Measurements from ENCODE around the gene ETV1. TPM values are rescaled to one million over a fixed set of nuclear protein-coding genes. Genes with fewer than 3 reads are reported as not detected.

The ETV1 gene
- total RNA-seq, 1 donor from 2014 or later: 89.0 TPM

DNA sequence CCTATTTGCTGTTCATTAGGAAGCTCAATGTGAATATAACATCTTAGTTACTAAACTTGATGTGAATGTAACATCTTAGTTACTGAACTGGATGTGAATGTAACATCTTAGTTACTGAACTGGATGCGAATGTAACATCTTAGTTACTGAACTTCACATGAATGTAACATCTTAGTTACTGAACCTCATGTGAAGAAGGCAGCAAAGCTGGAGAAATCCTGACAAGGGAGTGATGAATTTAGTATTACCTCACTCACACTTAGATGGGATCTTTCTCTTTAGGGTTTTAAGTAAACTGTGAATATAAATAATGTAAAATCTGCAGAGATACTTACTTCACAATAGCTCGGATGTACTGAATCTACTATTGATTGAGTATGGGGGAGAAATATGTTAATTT, 73.6 kb downstream of the ETV1 start:
- no peaks in the 10 kb centered on the region for H3K27me3 ChIP-seq (ENCODE audit: low read depth)
- TF ChIP-seq, protein P1, sequence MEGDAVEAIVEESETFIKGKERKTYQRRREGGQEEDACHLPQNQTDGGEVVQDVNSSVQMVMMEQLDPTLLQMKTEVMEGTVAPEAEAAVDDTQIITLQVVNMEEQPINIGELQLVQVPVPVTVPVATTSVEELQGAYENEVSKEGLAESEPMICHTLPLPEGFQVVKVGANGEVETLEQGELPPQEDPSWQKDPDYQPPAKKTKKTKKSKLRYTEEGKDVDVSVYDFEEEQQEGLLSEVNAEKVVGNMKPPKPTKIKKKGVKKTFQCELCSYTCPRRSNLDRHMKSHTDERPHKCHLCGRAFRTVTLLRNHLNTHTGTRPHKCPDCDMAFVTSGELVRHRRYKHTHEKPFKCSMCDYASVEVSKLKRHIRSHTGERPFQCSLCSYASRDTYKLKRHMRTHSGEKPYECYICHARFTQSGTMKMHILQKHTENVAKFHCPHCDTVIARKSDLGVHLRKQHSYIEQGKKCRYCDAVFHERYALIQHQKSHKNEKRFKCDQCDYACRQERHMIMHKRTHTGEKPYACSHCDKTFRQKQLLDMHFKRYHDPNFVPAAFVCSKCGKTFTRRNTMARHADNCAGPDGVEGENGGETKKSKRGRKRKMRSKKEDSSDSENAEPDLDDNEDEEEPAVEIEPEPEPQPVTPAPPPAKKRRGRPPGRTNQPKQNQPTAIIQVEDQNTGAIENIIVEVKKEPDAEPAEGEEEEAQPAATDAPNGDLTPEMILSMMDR (IDR thresholded peaks at IDR 0.05): no peak
- intact Hi-C loops (cut with DNase I): no loop called here
- no peak for ATAC-seq
- DNase-seq: no peak
- no peak overlapping the region for H3K4me3 ChIP-seq
- H3K4me1 ChIP-seq: peaks cover 5% of the 10 kb centered on the region
- H3K27ac ChIP-seq: no peak overlapping the region
- H3K36me3 ChIP-seq: no peaks in the 10 kb centered on the region
- H3K9me3 ChIP-seq: no peaks in the 10 kb centered on the region

DNA sequence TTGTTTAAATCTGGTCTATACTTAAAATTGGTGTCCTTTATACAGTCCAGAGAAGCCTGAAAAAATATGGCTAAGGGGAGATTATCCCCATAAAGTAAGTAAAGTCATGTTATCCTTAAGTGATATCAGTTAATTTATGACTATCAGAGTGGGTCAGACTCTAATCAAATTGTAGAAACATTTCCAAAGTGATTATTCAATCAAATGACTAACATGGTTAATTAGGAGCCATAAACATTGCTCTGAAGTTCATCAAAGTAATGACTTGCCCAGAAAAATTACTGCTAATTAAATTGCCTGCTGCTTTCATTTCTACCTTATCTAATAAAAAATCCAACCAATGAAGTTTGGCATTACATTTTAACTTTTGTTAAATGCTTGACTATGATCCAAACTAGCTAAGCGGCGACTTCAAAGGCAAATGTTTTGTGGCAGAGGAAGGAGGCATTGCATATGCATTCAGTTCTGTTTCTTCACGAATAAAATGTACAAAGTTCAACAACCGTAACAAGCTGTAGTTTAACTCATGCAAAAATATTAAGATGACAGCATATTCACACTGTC, 76.7 kb downstream of the ETV1 start:
- H3K4me3 ChIP-seq: no peak overlapping the region
- peaks cover 7% of the 10 kb centered on the region for H3K36me3 ChIP-seq
- ATAC-seq (no peak), DNase-seq (no peak)
- H3K9me3 ChIP-seq: no peaks in the 10 kb centered on the region
- H3K27me3 ChIP-seq (ENCODE audit: low read depth): no peaks in the 10 kb centered on the region
- intact Hi-C loops (cut with DNase I): no loop called here
- no peaks in the 10 kb centered on the region for H3K4me1 ChIP-seq
- TF ChIP-seq, protein P1 (IDR thresholded peaks at IDR 0.05): no peak
- H3K27ac ChIP-seq: no peak overlapping the region

DNA sequence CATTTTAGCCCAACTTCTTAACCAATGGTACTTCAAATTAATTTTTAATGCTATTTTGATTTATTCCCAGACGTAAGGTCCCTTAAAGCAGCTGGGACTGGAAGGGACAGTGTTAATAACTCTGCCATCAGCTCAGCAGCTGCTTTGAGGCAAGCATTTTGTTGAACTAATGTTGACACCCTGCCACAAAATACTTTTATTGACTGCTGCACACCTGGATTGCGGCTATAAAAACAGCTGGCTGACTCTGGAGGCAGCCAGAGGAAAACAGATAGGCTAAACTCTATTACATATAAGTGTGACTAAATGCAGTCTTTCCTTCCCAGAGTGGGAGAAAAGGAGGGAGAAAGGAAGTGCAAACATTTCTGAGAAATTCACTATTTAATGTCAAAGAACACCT, 77.6 kb downstream of the ETV1 start:
- Histone ChIP-seq H3K27ac (no peak overlapping the region), H3K27me3 (ENCODE audit: low read depth) (no peaks in the 10 kb centered on the region), H3K36me3 (peaks cover 7% of the 10 kb centered on the region), H3K9me3 (no peaks in the 10 kb centered on the region), H3K4me3 (no peak overlapping the region), H3K4me1 (no peaks in the 10 kb centered on the region)
- TF ChIP-seq, protein P1 (IDR thresholded peaks at IDR 0.05): no peak
- ATAC-seq (no peak), DNase-seq (no peak)
- intact Hi-C loops (cut with DNase I): no loop called here

DNA sequence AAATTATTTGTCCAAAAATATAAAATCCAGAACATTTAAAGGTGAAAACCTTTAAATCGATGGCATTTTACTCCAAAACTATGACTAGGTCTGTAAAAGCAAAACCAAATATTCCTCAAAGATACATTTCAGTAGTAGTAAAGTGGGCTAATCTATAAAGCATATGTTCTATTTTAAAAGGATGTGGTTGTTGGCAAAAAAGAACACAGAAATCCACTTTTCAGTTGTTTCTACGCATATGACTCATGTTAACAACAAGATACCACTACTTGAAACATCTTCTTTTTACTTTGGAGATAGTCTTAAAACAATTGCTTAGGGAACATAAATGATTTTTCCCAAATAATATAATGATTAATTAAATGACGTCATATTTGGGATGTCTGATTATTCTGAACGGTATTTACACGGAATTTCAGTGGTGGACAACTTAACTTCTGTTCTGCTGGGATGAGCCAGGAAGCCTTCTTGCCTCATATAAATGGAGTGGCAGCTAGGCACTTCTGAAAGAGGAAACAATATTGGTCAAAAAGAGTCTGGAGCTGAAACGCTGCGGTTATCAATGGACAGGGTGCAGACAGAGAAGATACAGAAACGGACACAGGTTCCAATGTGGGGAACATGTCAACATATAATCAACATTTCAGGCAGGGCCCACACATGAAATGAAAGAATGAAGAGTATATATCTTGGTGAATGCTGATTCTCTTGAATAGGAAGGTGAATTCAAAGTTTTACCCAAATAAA, 78.5 kb downstream of the ETV1 start:
- no peak overlapping the region for H3K4me3 ChIP-seq
- TF ChIP-seq, protein P1 (IDR thresholded peaks at IDR 0.05): no peak
- ATAC-seq: no peak
- DNase-seq: no peak
- intact Hi-C loops (cut with DNase I): no loop called here
- peaks cover 7% of the 10 kb centered on the region for H3K36me3 ChIP-seq
- H3K27me3 ChIP-seq (ENCODE audit: low read depth): no peaks in the 10 kb centered on the region
- no peaks in the 10 kb centered on the region for H3K9me3 ChIP-seq
- H3K27ac ChIP-seq: no peak overlapping the region
- no peaks in the 10 kb centered on the region for H3K4me1 ChIP-seq

DNA sequence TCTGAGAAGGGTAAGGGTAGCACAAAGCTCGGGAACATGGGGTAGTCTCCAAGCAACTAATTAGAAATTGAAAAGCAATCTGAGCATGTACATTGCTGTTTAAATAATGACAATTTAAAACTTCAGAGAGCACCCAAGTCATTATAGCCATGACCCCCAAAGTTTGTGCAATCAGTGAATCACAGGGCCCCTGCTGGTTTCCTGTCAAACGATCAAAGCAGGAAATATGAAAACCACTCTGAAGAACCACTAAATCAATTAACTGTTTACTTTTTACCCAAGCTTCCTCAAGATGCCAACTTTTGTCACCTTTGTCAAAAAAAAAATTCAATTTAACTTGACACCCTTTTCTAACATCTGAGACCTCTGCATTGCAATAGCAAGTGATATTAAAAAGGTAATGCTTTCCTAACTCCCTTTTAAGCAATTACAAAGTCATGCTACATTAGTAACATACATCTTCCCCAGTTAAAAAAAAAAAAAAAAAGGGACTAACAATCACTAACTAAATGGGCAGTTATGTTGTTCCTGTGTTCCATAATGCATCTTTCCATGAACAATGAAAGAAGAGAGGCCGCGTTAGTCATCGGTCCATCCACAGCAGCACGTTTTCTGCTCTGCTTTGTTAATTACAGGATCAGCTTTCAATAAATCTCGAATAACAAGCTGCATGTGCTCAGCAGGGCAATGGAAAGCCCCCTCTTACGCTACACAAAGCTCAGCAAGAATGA, 80.6 kb downstream of the ETV1 start:
- intact Hi-C loops (cut with DNase I): no loop called here
- ATAC-seq (peak in 1 of 2 donors; percentile 62), DNase-seq (no peak)
- Histone ChIP-seq H3K27me3 (ENCODE audit: low read depth) (no peaks in the 10 kb centered on the region), H3K27ac (no peak overlapping the region), H3K4me1 (no peaks in the 10 kb centered on the region), H3K4me3 (no peak overlapping the region), H3K9me3 (no peaks in the 10 kb centered on the region), H3K36me3 (peaks cover 7% of the 10 kb centered on the region)
- TF ChIP-seq, protein P1 (IDR thresholded peaks at IDR 0.05): no peak

Measured in lower lobe of right lung (tissue), 2 donors.